ENCODE results near the gene NDUFA3.

DNA sequence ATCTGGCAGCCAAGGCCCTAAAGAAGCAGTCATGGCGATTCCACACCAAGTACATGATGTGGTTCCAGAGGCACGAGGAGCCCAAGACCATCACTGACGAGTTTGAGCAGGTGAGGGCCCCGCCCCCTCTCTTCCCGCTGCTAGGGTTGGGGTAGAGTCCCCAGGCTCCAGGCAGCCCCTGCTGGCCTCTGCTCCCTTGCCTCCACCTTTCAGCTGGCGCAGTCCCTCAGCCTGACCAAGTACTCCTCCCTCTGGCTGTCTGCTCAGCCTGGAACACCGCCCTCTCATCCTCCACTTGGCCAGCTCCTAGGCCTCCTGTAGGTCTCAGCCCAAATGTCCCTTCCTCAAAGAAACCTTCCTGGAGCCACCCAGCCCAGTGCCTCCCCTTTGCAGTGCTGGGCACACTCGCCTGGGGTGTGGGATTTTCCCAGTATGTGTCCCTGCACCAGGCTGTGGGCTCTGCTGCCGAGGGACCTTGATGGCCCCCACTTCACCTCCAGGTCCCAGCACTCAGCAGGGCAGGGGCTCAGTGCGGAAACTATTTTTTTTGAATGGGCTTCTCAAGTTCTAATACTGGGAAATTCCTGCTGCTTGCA, 51.2 kb downstream of the NDUFA3 start:
- TF ChIP-seq, protein P1, sequence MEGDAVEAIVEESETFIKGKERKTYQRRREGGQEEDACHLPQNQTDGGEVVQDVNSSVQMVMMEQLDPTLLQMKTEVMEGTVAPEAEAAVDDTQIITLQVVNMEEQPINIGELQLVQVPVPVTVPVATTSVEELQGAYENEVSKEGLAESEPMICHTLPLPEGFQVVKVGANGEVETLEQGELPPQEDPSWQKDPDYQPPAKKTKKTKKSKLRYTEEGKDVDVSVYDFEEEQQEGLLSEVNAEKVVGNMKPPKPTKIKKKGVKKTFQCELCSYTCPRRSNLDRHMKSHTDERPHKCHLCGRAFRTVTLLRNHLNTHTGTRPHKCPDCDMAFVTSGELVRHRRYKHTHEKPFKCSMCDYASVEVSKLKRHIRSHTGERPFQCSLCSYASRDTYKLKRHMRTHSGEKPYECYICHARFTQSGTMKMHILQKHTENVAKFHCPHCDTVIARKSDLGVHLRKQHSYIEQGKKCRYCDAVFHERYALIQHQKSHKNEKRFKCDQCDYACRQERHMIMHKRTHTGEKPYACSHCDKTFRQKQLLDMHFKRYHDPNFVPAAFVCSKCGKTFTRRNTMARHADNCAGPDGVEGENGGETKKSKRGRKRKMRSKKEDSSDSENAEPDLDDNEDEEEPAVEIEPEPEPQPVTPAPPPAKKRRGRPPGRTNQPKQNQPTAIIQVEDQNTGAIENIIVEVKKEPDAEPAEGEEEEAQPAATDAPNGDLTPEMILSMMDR (IDR thresholded peaks at IDR 0.05; ENCODE audit: low read length): no peak
- TF ChIP-seq EZH2 (optimal IDR thresholded peaks at IDR 0.05; ENCODE audit: low read depth, low read length) (no peak), EZH2phosphoT487 (IDR thresholded peaks at IDR 0.05; ENCODE audit: low read length) (no peak)

All from MM.1S (cell line).